Nucleus accumbens (tissue), 56 donors: Measurements from ENCODE around the gene RHBDL3.
A peak's percentile ranks its signal among the peaks of the same experiment; 100 is the strongest.
"Not testable (repeated sequence)": the region's sequence is repeated elsewhere in the genome, so short reads cannot be mapped to it uniquely, and the experiment has no call there.

Experiments used
- DNase-seq, 56 donors: peaks; one replicate each; lab custom pipeline; 2025; lab: John Stamatoyannopoulos, UW

The RHBDL3 gene

DNA sequence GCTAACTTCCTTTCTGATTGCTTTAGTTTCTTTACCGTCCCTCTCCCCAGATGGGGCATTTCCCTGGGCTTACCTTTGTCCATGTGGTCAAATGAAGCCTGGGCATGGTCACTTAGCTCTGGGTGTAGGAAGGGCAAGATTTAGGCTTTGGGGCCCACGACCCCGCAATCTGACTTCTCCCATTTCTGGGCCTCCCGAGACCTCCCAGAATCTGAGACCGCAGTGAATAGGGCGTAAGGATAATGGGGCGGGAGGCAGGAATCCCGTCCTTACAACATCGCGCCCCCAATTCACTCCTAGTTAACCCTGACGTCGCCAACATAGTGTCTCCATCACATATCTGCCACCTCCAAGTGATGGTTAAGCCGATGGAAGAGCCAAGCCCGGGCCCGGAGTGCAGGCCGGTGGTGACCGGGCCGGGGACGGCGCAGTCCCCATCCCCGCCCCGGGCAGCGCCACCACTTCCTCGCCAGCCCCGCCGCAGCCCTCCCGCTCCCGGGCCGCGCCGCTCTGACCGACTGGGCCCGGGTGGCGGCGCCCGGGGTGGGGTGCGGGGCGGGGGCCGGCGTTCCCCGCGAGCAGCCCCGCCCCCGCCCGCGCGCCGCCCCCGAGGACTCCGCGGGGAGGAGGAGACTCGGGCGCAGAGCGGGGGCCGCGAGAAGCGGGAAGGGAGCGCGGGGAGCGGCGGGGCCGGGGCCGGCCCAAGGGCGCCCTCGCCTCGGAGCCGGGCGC is at the start of gene RHBDL3:
RHBDL3 (plus strand) TSS at position 641 of the 732 bp plus-strand sequence. CDS start 358 bp downstream, outside the sequence.
- DNase-seq = peak in 12 of 56 donors; percentile 13 to 70 (median 28)

DNA sequence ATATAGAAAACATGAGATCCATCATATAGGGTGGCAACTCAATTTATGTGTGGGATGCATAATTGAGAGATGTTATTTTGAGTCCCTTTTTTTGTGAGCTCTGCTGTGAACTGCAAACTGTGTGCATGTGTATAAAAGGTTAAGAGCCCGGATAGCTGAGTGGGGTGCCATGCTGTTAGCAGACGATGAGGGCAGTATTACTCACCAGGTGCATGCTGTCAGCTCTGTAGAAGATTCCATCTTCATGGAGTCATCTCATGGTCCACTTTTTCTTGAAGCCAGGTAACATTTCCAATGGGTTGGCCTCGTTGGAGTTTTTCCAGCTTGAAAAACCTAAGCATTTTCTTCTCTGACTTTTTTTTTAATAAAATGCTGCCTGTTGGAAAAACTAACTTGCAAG is 43.0 kb upstream of the RHBDL3 start:
- DNase-seq = no peak

GRCh38 chr17:32223703-32224102 is 41.9 kb upstream of the RHBDL3 start:
- DNase-seq = no peak

GRCh38 chr17:32226886-32227285 is 38.7 kb upstream of the RHBDL3 start:
- no peak for DNase-seq

DNA sequence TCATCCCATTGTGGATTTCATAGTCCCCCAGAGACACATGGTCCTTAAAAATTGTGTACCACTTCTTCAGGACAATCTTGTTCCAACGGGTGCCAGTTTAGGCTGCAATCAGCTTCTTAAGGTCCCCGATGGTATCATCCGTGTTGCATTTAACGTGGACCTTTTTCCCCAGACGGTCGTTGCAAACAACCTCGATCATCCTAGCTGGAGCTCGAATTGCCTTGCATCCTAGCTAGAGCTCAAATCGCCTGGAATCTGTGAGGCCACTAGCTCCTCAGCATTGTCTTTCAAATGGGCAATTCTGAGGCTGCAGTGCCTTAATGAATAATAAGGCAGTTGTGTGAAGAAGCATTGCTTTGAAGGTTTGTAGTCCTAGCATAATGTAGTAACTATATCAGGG is 37.7 kb upstream of the RHBDL3 start:
- no peak for DNase-seq

- no peak for DNase-seq
Observed at GRCh38 chr17:32235588-32235987, 30.0 kb upstream of the RHBDL3 start.

GRCh38 chr17:32239456-32239855 is 26.2 kb upstream of the RHBDL3 start:
- DNase-seq = no peak

DNA sequence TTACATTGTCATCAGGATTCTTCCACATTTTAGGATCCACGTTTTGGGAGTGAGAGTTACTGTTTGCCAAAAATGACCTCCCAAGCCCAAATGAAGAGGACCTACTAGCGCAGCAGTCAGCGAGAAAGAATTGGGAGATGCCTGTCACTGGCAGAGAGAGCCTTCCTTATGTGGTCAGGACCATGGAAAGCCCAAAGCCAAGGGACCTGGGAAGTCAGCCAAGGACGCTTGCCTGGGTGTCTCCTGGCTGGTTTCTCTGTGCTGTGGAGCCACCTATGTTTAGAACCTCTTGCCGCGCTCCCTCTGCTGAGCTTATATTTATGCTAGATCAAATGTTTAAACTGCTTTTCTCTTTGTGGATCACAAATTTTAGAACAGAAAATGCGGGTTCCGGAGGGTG is 24.9 kb upstream of the RHBDL3 start:
- no peak for DNase-seq

GRCh38 chr17:32241640-32242039 is 24.0 kb upstream of the RHBDL3 start:
- no peak for DNase-seq

- DNase-seq = no peak
Observed at GRCh38 chr17:32249475-32249874, 16.2 kb upstream of the RHBDL3 start.

DNA sequence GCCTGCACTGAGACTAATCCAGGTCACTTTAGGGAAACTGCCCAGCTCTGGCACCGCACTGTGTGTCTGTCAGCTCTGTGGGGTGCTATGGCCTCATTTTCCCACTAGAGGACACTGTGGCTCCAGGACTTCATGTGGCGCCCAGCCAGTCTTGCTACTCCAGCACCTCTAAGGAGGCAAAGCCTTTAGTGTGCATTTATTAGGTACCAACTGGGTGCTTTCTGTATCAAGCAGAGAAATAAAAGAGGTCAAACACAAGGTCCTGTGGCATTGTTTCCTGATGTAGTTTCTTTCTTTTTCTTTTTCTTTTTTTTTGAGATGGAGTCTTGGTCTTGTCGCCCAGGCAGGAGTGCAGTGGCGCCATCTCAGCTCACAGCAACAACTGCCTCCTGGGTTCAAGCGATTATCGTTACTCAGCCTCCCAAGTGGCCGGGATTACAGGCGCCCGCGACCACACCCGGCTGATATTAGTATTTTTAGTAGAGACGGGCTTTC is 12.5 kb upstream of the RHBDL3 start:
- peak in 48 of 56 donors; percentile 24 to 90 (median 62) for DNase-seq

- DNase-seq = no peak
Observed at GRCh38 chr17:32256012-32256700, 9.5 kb upstream of the RHBDL3 start.

DNA sequence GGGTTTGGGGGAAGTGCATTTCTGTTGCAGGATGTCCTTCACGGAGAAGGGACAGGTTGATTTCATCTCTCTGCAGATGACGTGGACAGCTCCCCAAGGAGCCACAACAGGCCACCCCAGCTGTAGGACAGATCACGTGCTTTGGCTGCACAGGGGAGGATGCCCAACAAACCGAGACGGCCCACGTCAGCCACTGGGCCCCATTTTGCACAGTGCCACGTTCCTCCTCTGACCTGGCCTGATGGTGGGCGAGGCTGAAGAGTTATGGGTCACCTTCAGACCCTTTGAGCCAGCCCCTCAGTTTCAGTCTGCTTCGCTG is 9.0 kb upstream of the RHBDL3 start:
- no peak for DNase-seq

- DNase-seq = peak in 1 of 56 donors; percentile 41
Observed at GRCh38 chr17:32258383-32259140, 7.1 kb upstream of the RHBDL3 start.

- DNase-seq = peak in 27 of 56 donors; percentile 13 to 62 (median 37)
Observed at GRCh38 chr17:32259586-32259985, 6.0 kb upstream of the RHBDL3 start.

DNA sequence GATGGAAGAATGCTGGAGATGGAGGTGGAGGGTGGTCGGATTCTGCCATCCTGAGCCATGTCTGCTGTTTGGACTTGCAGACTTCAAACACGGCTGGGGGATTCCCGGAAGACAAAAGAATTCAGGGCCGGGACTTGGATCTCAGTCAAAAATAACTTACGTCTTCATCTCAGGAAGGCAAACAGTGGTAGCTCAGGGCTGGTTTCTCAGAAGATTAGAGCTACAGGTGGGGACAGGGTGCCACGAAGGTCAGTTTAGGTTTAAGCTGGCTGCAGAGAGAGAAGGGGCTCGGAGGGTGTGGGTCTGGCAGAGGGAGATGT is 4.3 kb upstream of the RHBDL3 start:
- DNase-seq = no peak

DNA sequence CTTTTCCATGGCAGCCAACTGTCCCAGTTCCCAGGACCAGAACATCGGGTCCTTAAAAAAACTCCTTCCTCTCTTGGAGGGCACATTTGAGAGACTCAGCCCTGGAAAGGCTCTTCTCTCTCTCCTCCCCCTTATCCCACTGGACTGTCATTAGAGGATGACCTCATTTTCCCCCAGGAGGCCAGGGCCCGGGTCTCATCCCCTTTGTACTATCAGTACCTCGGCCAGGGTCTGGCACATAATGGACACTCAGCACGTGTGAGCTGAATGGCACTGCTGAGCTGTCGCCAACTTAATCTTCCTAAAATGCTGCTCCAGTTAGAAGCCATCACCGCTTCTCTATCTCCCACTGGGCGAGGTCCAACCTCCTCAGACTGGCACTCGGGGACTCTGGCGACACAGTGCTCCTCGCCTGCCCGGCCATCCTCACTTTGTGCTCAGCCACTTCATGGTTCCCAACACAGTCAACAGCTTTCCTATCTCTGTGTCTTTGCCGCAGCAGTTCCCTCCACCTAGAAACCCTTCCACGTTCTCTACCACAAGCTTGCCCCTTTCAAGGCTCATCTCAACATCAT is 3.6 kb upstream of the RHBDL3 start:
- no peak for DNase-seq

- not testable (repeated sequence) for DNase-seq
Observed at GRCh38 chr17:32263515-32263914, 2.1 kb upstream of the RHBDL3 start.

- no peak for DNase-seq
Observed at GRCh38 chr17:32264140-32264799, 1.4 kb upstream of the RHBDL3 start.

DNA sequence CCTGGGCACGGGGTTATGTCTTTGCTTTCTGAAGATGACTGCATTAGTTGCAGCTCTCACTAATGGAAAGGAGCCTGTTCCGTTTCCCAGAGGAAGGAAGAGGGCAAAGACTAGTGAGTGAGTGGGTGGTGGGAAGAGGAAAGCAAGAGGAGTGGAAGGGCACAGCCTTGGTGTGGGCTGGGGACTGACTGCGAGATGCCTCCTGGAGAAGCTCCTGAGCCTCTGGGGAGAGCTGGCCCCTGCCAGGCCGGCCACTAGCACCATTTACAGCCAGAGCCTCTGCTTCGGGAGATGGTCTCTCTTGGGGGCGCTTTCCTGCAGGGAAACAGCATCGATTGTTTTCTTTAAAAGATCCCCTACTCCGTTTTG is 825 bp upstream of the RHBDL3 start:
- DNase-seq = no peak

GRCh38 chr17:32266051-32266388 is 388 bp downstream of the RHBDL3 start:
- DNase-seq = peak in 1 of 56 donors; percentile 70
